Measurements from ENCODE around the gene GBX1. TPM values are rescaled to one million over a fixed set of nuclear protein-coding genes. Genes with fewer than 3 reads are reported as not detected.

The GBX1 gene
- total RNA-seq, 1 donor from 2014 or later, result 2.4 TPM

GRCh38 chr7:151129960-151130591 is 37.4 kb downstream of the GBX1 start:
- Mint-ChIP-seq H3K36me3 (ENCODE audit: low read depth) (peaks cover under 1% of the 10 kb centered on the region), H3K4me1 (peaks cover 13% of the 10 kb centered on the region)

GRCh38 chr7:151129117-151129959 is 38.2 kb downstream of the GBX1 start:
- TF ChIP-seq, protein P1, sequence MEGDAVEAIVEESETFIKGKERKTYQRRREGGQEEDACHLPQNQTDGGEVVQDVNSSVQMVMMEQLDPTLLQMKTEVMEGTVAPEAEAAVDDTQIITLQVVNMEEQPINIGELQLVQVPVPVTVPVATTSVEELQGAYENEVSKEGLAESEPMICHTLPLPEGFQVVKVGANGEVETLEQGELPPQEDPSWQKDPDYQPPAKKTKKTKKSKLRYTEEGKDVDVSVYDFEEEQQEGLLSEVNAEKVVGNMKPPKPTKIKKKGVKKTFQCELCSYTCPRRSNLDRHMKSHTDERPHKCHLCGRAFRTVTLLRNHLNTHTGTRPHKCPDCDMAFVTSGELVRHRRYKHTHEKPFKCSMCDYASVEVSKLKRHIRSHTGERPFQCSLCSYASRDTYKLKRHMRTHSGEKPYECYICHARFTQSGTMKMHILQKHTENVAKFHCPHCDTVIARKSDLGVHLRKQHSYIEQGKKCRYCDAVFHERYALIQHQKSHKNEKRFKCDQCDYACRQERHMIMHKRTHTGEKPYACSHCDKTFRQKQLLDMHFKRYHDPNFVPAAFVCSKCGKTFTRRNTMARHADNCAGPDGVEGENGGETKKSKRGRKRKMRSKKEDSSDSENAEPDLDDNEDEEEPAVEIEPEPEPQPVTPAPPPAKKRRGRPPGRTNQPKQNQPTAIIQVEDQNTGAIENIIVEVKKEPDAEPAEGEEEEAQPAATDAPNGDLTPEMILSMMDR (conservative IDR thresholded peaks at IDR 0.05), result no peak
- Mint-ChIP-seq H3K27ac (ENCODE audit: unreplicated experiment) (no peak overlapping the region), H3K4me1 (peaks cover 18% of the 10 kb centered on the region), H3K27me3 (ENCODE audit: low read depth) (no peaks in the 10 kb centered on the region), H3K9me3 (no peaks in the 10 kb centered on the region), H3K36me3 (ENCODE audit: low read depth) (no peaks in the 10 kb centered on the region), H3K4me3 (no peak overlapping the region)
- no peak for DNase-seq (ENCODE audit: low read depth, low spot score)

More at GRCh38 chr7:151129960-151130591, 37.4 kb downstream of the GBX1 start:
- no peak overlapping the region for H3K4me3 Mint-ChIP-seq
- H3K27me3 Mint-ChIP-seq (ENCODE audit: low read depth), result no peaks in the 10 kb centered on the region
- no peak overlapping the region for H3K27ac Mint-ChIP-seq (ENCODE audit: unreplicated experiment)
- no peaks in the 10 kb centered on the region for H3K9me3 Mint-ChIP-seq
- TF ChIP-seq, protein P1 (conservative IDR thresholded peaks at IDR 0.05), result no peak
- no peak for DNase-seq (ENCODE audit: low read depth, low spot score)

GRCh38 chr7:151128716-151129115 is 38.8 kb downstream of the GBX1 start:
- Mint-ChIP-seq H3K4me3 (peak overlapping the region; percentile 75), H3K27me3 (ENCODE audit: low read depth) (no peaks in the 10 kb centered on the region), H3K9me3 (no peaks in the 10 kb centered on the region), H3K36me3 (ENCODE audit: low read depth) (peaks cover 4% of the 10 kb centered on the region), H3K27ac (ENCODE audit: unreplicated experiment) (no peak overlapping the region), H3K4me1 (peaks cover 23% of the 10 kb centered on the region)
- no peak for DNase-seq (ENCODE audit: low read depth, low spot score)
- TF ChIP-seq, protein P1 (conservative IDR thresholded peaks at IDR 0.05), result no peak

DNA sequence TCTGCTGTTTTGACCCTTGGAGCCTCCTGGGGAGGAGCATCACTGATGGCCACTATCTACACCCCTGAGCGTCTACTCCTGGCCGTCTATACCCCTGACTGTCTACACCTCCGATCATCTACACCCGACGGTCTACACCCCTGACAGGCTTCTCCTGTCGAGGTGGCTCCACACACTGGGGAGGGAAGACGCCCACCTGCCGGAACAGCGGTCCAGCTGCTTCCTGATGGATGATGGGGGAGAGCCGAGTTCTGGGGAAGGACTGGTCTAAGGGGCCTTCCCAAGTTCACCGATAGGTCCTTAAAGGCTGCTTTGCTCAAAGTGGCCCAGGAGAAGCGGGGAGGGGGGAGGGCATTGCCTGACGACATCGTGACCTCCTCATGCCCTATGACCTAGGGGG is 39.4 kb downstream of the GBX1 start:
- Mint-ChIP-seq H3K27ac (ENCODE audit: unreplicated experiment) (no peak overlapping the region), H3K4me1 (peaks cover 24% of the 10 kb centered on the region), H3K9me3 (no peaks in the 10 kb centered on the region), H3K4me3 (peak overlapping the region; percentile 75), H3K27me3 (ENCODE audit: low read depth) (no peaks in the 10 kb centered on the region), H3K36me3 (ENCODE audit: low read depth) (peaks cover 4% of the 10 kb centered on the region)
- TF ChIP-seq, protein P1 (conservative IDR thresholded peaks at IDR 0.05), result no peak
- no peak for DNase-seq (ENCODE audit: low read depth, low spot score)

DNA sequence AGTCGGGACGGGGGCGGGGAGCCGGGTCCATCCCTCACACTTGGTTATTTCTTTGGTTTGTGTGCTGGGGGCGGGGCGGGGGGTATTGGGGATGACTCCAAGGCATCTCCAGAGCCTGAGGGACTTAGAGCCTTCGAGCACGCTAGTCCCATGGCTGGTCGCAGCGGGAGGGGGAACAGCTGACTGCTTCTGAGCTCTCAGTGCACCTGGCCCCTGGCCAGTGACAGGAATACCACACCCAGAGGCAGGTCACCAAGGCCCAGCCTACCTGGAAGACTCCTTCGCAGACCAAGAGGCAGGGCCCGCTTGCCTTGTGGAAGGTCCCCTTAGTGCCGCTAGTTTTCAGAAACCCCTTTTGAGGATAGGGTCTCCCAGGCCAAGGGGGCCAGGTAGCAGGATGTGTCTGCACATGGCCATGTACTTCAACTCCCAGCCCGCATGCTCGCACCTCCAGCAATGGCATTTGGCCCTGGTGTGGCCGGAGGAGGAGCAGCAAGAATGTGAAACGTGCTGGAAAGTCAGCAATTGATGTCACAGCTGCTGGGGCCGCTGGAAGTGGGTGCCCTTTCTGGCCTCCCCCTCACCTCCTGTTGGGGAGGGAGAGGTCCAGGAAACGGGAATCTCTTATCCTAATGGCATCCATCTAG is 40.9 kb downstream of the GBX1 start:
- no peak for DNase-seq (ENCODE audit: low read depth, low spot score)
- Mint-ChIP-seq H3K27me3 (ENCODE audit: low read depth) (no peaks in the 10 kb centered on the region), H3K9me3 (no peaks in the 10 kb centered on the region)

More for the DNA sequence above, 40.9 kb downstream of the GBX1 start:
- Mint-ChIP-seq H3K4me1 (peaks cover 26% of the 10 kb centered on the region), H3K36me3 (ENCODE audit: low read depth) (peaks cover 4% of the 10 kb centered on the region), H3K4me3 (no peak overlapping the region), H3K27ac (ENCODE audit: unreplicated experiment) (no peak overlapping the region)
- TF ChIP-seq, protein P1 (conservative IDR thresholded peaks at IDR 0.05), result no peak
